A549 (cell line): ENCODE measurements around the gene SWAP70. TPM values are rescaled to one million over a fixed set of nuclear protein-coding genes. Genes with fewer than 3 reads are reported as not detected.

ENCODE experiments used
- ATAC-seq, 2 experiments: fragments of 200-7000 bp in 1 of 2; fragments of >200 bp in 1 of 2; cut with Nextera tagmentation in 1 of 2; cut with Tn5 transposase in 1 of 2; 3 replicates each; pipeline versions ENCODE4 v1.8.0 to v1.9.1; 2018 to 2020; ENCODE audit warnings: mild to moderate bottlenecking in 1 of 2, moderate library complexity in 1 of 2
- CTCF ChIA-PET: fragments of 300-600 bp; sonication (Branson Sonifier 250); formaldehyde crosslinking; extraction: SDS; loops from one replicate; lab custom pipeline; 2021; ENCODE audit warnings: antibody characterized with exemption, inconsistent platforms; lab: Yijun Ruan, JAX
- POLR2A ChIA-PET: fragments of 350-600 bp; formaldehyde crosslinking; extraction: SDS; loops from one replicate; lab custom pipeline; 2021; ENCODE audit warnings: antibody characterized with exemption, inconsistent platforms; lab: Yijun Ruan, JAX
- DNase-seq, 2 experiments: peaks; one replicate each; pipeline versions ENCODE4 v3.0.0 to v3.0.0-alpha.2; 2011 to 2016; ENCODE audit warnings: low read depth in 1 of 2, low spot score in 1 of 2
- FAIRE-seq: peaks from 2 replicates; lab custom pipeline; 2011; peaks lifted over from hg19 to GRCh38; lab: Jason Lieb, UNC
- H3K27ac ChIP-seq, 2 experiments: fragments of >200 bp; sonication (Bioruptor Twin); formaldehyde crosslinking; 3 replicates each; pipeline ENCODE4 v1.5.1; 2016 to 2017
- H3K4me1 ChIP-seq: fragments of >200 bp; sonication (Bioruptor Twin); formaldehyde crosslinking; 3 replicates; pipeline ENCODE4 v1.6.1; 2016
- H3K4me2 ChIP-seq: fragments of >200 bp; sonication (Bioruptor Twin); formaldehyde crosslinking; 3 replicates; pipeline ENCODE4 v1.6.1; 2016
- H3K4me3 ChIP-seq: fragments of >200 bp; sonication (Bioruptor Twin); formaldehyde crosslinking; 3 replicates; pipeline ENCODE4 v1.5.1; 2016
- H3K9me3 ChIP-seq: fragments of >200 bp; sonication (Bioruptor Twin); formaldehyde crosslinking; 3 replicates; pipeline ENCODE4 v1.6.1; 2016
- CBX2 ChIP-seq: fragments of 200-600 bp; sonication (generic); IDR thresholded peaks from 2 replicates; pipeline ENCODE4 v1.6.1; 2016; ENCODE audit warnings: low read depth, mild to moderate bottlenecking, borderline replicate concordance
- CHD4 ChIP-seq: fragments of 200-600 bp; sonication (generic); IDR thresholded peaks from 2 replicates; pipeline ENCODE4 v1.6.1; 2016; ENCODE audit warnings: antibody characterized with exemption, mild to moderate bottlenecking, borderline replicate concordance
- CTCF ChIP-seq: fragments of >200 bp; sonication (Bioruptor Twin); formaldehyde crosslinking; IDR thresholded peaks from 3 replicates; pipeline ENCODE4 v1.5.1; 2016
- EHMT2 ChIP-seq: fragments of 200-600 bp; sonication (generic); IDR thresholded peaks from 2 replicates; pipeline ENCODE4 v1.6.1; 2016; ENCODE audit warnings: antibody characterized with exemption, low read depth, mild to moderate bottlenecking, moderate library complexity
- FOSB ChIP-seq: fragments of 250-450 bp; sonication (Bioruptor Pico); IDR thresholded peaks from 2 replicates; pipeline ENCODE4 v1.5.0; 2020; ENCODE audit warnings: mild to moderate bottlenecking, moderate library complexity
- GATA3 ChIP-seq: IDR thresholded peaks from 2 replicates; pipeline ENCODE4 v1.6.1; 2012; ENCODE audit warnings: borderline replicate concordance
- HDAC2 ChIP-seq: fragments of 200-600 bp; sonication (generic); IDR thresholded peaks from 2 replicates; pipeline ENCODE4 v1.6.1; 2016
- HES2 ChIP-seq: fragments of >200 bp; sonication (Bioruptor Twin); formaldehyde crosslinking; IDR thresholded peaks from 2 replicates; pipeline ENCODE4 v1.6.1; 2016
- HMGXB4 ChIP-seq: fragments of 250-450 bp; sonication (Bioruptor Pico); IDR thresholded peaks from 2 replicates; pipeline ENCODE4 v1.5.0; 2021; ENCODE audit warnings: mild to moderate bottlenecking, moderate library complexity, borderline replicate concordance
- HOXA7 ChIP-seq: fragments of 250-450 bp; sonication (Bioruptor Pico); IDR thresholded peaks from 2 replicates; pipeline ENCODE4 v1.5.0; 2020; ENCODE audit warnings: mild to moderate bottlenecking, moderate library complexity
- HOXB13 ChIP-seq: fragments of 250-450 bp; sonication (Bioruptor Pico); IDR thresholded peaks from 2 replicates; pipeline ENCODE4 v1.5.0; 2020; ENCODE audit warnings: low read depth, mild to moderate bottlenecking, moderate library complexity
- JUN ChIP-seq, 2 experiments: fragments of >200 bp; sonication (Bioruptor Twin); formaldehyde crosslinking; IDR thresholded peaks; 2 replicates in 1 of 2; 3 replicates in 1 of 2; pipeline ENCODE4 v1.6.1; 2016 to 2017
- JUNB ChIP-seq: fragments of >200 bp; sonication (Bioruptor Twin); formaldehyde crosslinking; IDR thresholded peaks from 2 replicates; pipeline ENCODE4 v1.6.1; 2016
- MAFK ChIP-seq: fragments of 450-650 bp; IDR thresholded peaks from 2 replicates; pipeline ENCODE4 v1.6.1; 2014; ENCODE audit not compliant: partially characterized antibody
- MYC ChIP-seq: IDR thresholded peaks from 2 replicates; pipeline ENCODE4 v1.6.1; 2012; ENCODE audit warnings: mild to moderate bottlenecking, inconsistent platforms, low read length, improper control_type of control experiment, borderline replicate concordance
- NFE2L2 ChIP-seq: fragments of 150-350 bp; conservative IDR thresholded peaks from 2 replicates; pipeline ENCODE4 v1.6.1; 2014; ENCODE audit warnings: low read length
- PBX3 ChIP-seq: IDR thresholded peaks from 2 replicates; pipeline ENCODE4 v1.6.1; 2012
- PHF8 ChIP-seq: fragments of 200-600 bp; sonication (generic); IDR thresholded peaks from 2 replicates; pipeline ENCODE4 v1.6.1; 2016; ENCODE audit warnings: low read depth, mild to moderate bottlenecking, antibody characterized with exemption, moderate library complexity, borderline replicate concordance
- RAD21 ChIP-seq, 2 experiments: fragments of >200 bp in 1 of 2; sonication (Bioruptor Twin) in 1 of 2; formaldehyde crosslinking in 1 of 2; IDR thresholded peaks in 1 of 2; conservative IDR thresholded peaks in 1 of 2; 2 replicates in 1 of 2; 3 replicates in 1 of 2; pipeline ENCODE4 v1.6.1; 2012 to 2018; ENCODE audit warnings: inconsistent platforms in 1 of 2
- SMC3 ChIP-seq: fragments of >200 bp; sonication (Bioruptor Twin); formaldehyde crosslinking; IDR thresholded peaks from 3 replicates; pipeline ENCODE4 v1.6.1; 2018; ENCODE audit warnings: inconsistent platforms
- TP53 ChIP-seq: fragments of 250-450 bp; sonication (Bioruptor Pico); IDR thresholded peaks from 2 replicates; pipeline ENCODE4 v1.5.0; 2021; ENCODE audit warnings: mild to moderate bottlenecking, moderate library complexity
- USF2 ChIP-seq: fragments of 450-650 bp; IDR thresholded peaks from 2 replicates; pipeline ENCODE4 v1.6.1; 2014; ENCODE audit warnings: antibody characterized with exemption
- ZFP36 ChIP-seq: fragments of 450-650 bp; IDR thresholded peaks from 2 replicates; pipeline ENCODE4 v1.6.1; 2014; ENCODE audit warnings: borderline replicate concordance; ENCODE audit not compliant: partially characterized antibody
- ZSCAN20 ChIP-seq: fragments of 250-450 bp; sonication (Bioruptor Pico); IDR thresholded peaks from 2 replicates; pipeline ENCODE4 v1.8.0; 2022; ENCODE audit warnings: mild to moderate bottlenecking, moderate library complexity
- WGBS: methylation state at CpG from one replicate; pipeline ENCODE4 v1.1.6; 2017; ENCODE audit errors: missing lambda C conversion rate; 5-methylcytosine and 5-hydroxymethylcytosine counted together
- polyA plus RNA-seq, 4 experiments: library from polyadenylated mRNA; depleted of rRNA in 3 of 4; stranded (reverse); fragments of >200 nt; fragmentation: RNase III in 1 of 4; extraction: RNeasy Plus Mini Kit Qiagen cat#74134 plus additional on column Dnase treatment in 1 of 4; gene quantifications; 2 replicates in 3 of 4; 3 replicates in 1 of 4; pipeline ENCODE4 v1.2.3, GENCODE V29; 2011 to 2017

Gene SWAP70
- polyA plus RNA-seq, 2 of the 4 experiments (the other 2 are of a cell fraction) = 24.5 to 25.5 TPM

- H3K4me3 ChIP-seq = no peak overlapping the region
- H3K27ac ChIP-seq = no peak overlapping the region
- no peaks in the 10 kb centered on the region for H3K9me3 ChIP-seq
- FAIRE-seq = no peak
- 0 out of 3 replicates have a peak overlapping the region, but pooled peaks have one; percentile 16 for H3K4me2 ChIP-seq
- ChIA-PET POLR2A (no interaction called here), CTCF (interaction anchor here (0.6 to 1.4 kb wide), 2 partner anchors 24 to 98 kb away, joined by 3 read pairs; no protein-coding TSS in a partner anchor)
- TF ChIP-seq HOXB13 (CRISPR knock-in tag) (no peak), ZFP36 (no peak), RAD21 (conservative IDR thresholded peaks at IDR 0.05 in 1 of 2, IDR thresholded peaks at IDR 0.05 in 1 of 2) (no peak), SMC3 (no peak)
- 97% methylated on average over 1 of the region's 1 CpG for WGBS
- ATAC-seq = no peak
- no peak for DNase-seq
- peaks cover 26% of the 10 kb centered on the region for H3K4me1 ChIP-seq
Observed at GRCh38 chr11:9701799-9702198, 37.9 kb downstream of the SWAP70 start.

GRCh38 chr11:9703280-9703679, 39.4 kb downstream of the SWAP70 start:
- DNase-seq (no peak), FAIRE-seq (no peak), ATAC-seq (no peak)
- no peak overlapping the region for H3K4me2 ChIP-seq
- no peak overlapping the region for H3K4me3 ChIP-seq
- ChIA-PET CTCF (interaction anchor here (1.4 kb wide), 1 partner anchor 23 kb away, joined by 3 read pairs; no protein-coding TSS in a partner anchor), POLR2A (no interaction called here)
- no peak overlapping the region for H3K27ac ChIP-seq
- no peaks in the 10 kb centered on the region for H3K9me3 ChIP-seq
- WGBS = 87% methylated on average over 6 of the region's 6 CpGs
- no peak for TF ChIP-seq TP53 (CRISPR knock-in tag)
- TF ChIP-seq FOSB (CRISPR knock-in tag) = no peak
- no peak for TF ChIP-seq MAFK
- TF ChIP-seq JUN (IDR thresholded peaks at IDR 0.05) = no peak
- TF ChIP-seq CHD4 = no peak
- TF ChIP-seq GATA3 = no peak
- no peak for TF ChIP-seq MYC
- TF ChIP-seq USF2 = no peak
- H3K4me1 ChIP-seq = peaks cover 26% of the 10 kb centered on the region

- H3K27ac ChIP-seq = no peak overlapping the region
- DNase-seq (no peak), FAIRE-seq (no peak), ATAC-seq (no peak)
- H3K9me3 ChIP-seq = no peaks in the 10 kb centered on the region
- ChIA-PET POLR2A (no interaction called here), CTCF (interaction anchor here (0.7 to 1.0 kb wide), 2 partner anchors 13 kb away, joined by 3 read pairs; no protein-coding TSS in a partner anchor)
- WGBS = 97% methylated on average over 1 of the region's 1 CpG
- no peak for TF ChIP-seq CTCF
- no peak for TF ChIP-seq PBX3
- no peak for TF ChIP-seq RAD21 (conservative IDR thresholded peaks at IDR 0.05 in 1 of 2, IDR thresholded peaks at IDR 0.05 in 1 of 2)
- TF ChIP-seq USF2 = no peak
- no peak for TF ChIP-seq FOSB (CRISPR knock-in tag)
- TF ChIP-seq HMGXB4 (CRISPR knock-in tag) = no peak
- TF ChIP-seq PHF8 = no peak
- no peak for TF ChIP-seq HOXA7 (CRISPR knock-in tag)
- no peak for TF ChIP-seq SMC3
- TF ChIP-seq JUNB = no peak
- no peak for TF ChIP-seq CBX2
- no peak for TF ChIP-seq HDAC2
- no peak for TF ChIP-seq JUN (IDR thresholded peaks at IDR 0.05)
- TF ChIP-seq HES2 = no peak
- TF ChIP-seq MYC = no peak
- TF ChIP-seq ZSCAN20 (CRISPR knock-in tag) = no peak
- TF ChIP-seq TP53 (CRISPR knock-in tag) = no peak
- no peak for TF ChIP-seq EHMT2
- no peak for TF ChIP-seq NFE2L2
- no peak for TF ChIP-seq HOXB13 (CRISPR knock-in tag)
- H3K4me1 ChIP-seq = peaks cover 26% of the 10 kb centered on the region
- H3K4me2 ChIP-seq = no peak overlapping the region
- no peak overlapping the region for H3K4me3 ChIP-seq
Observed at GRCh38 chr11:9704037-9704436, 40.2 kb downstream of the SWAP70 start.
